ENCODE data around the gene EFNA1. TPM values are rescaled to one million over a fixed set of nuclear protein-coding genes. Genes with fewer than 3 reads are reported as not detected.
"Not testable (repeated sequence)": the region's sequence is repeated elsewhere in the genome, so short reads cannot be mapped to it uniquely, and the experiment has no call there.

Gene EFNA1
- total RNA-seq, 1 experiment from 2014 or later = 25.7 TPM

DNA sequence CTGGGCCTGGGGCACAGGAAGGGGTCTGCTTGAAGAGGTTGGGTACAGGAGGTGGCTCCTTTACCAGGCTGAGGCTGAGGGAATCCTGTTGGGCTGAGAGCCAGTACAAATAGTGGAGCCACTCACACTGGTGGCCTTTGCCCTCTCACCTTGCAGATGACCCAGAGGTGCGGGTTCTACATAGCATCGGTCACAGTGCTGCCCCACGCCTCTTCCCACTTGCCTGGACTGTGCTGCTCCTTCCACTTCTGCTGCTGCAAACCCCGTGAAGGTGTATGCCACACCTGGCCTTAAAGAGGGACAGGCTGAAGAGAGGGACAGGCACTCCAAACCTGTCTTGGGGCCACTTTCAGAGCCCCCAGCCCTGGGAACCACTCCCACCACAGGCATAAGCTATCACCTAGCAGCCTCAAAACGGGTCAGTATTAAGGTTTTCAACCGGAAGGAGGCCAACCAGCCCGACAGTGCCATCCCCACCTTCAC lies 6.2 kb downstream of the EFNA1 start:
- no peak for DNase-seq (ENCODE audit: low read depth, low spot score)
- in situ Hi-C loops (cut with HindIII; ENCODE audit: low pct_unique_long_range_greater_than_20kb, low sequenced_read_pairs) = no loop called here

DNA sequence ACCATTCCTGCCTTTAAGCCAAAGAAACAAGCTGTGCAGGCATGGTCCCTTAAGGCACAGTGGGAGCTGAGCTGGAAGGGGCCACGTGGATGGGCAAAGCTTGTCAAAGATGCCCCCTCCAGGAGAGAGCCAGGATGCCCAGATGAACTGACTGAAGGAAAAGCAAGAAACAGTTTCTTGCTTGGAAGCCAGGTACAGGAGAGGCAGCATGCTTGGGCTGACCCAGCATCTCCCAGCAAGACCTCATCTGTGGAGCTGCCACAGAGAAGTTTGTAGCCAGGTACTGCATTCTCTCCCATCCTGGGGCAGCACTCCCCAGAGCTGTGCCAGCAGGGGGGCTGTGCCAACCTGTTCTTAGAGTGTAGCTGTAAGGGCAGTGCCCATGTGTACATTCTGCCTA lies 6.6 kb downstream of the EFNA1 start:
- in situ Hi-C loops (cut with HindIII; ENCODE audit: low pct_unique_long_range_greater_than_20kb, low sequenced_read_pairs) = no loop called here
- no peak for DNase-seq (ENCODE audit: low read depth, low spot score)

DNA sequence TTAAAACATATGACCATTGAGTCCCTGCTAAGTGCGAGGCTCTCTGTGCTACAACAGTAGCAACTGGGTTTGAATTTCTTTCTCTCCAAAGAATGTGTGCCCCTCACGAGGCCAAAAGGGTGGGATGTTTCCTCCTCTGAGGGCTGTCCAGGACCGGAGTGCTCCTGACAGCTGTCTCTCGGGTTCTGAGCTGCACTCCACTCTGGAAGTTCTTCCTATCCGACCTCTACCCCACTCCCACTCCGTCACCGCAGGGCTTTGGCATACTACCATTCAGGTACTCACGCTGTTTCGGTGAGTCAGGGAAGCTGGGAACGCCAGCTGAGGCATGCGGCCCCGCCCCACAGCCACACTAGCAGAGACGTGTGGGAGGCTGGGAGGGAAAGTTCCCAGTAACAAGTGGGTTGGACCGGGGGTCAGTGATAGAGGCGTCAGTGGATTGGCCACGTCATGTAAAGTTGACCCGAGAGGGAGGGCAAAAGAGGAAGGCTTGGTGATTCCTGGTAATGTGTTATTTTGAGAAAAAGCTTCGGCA lies 7.3 kb downstream of the EFNA1 start:
- DNase-seq (ENCODE audit: low read depth, low spot score) = peak; percentile 71
- in situ Hi-C loops (cut with HindIII; ENCODE audit: low pct_unique_long_range_greater_than_20kb, low sequenced_read_pairs) = no loop called here

DNA sequence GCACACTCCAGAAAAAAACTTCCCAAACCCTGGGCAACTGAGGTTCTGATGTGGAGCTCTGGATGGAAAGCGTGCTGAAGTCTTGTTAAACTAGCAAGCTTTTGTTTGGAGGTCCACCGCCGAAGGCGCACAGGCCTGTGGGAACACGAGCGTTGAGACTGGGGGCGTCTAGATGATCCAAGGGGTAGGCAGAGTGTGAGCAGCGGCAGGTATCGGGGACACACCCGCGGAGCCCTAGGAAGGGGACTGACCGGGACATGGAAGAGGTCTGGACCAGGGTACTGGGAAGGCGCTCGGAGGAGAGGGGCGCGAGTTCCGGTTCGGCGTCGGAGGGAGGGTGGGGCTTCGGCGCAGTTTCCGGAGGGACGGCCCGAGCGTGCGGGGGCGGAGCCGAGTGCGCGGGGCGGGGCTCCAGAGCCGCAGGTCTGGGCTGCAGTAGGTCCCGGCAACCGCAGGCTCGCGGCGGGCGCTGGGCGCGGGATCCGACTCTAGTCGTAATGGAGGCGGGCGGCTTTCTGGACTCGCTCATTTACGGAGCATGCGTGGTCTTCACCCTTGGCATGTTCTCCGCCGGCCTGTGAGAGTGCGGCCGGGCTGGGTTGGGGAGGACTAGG lies 7.8 kb downstream of the EFNA1 start, which contains the start of gene SLC50A1:
Gene SLC50A1 (plus strand): TSS at position 438 of the 614 bp plus-strand sequence. CDS start 60 bp downstream, at position 498.
- in situ Hi-C loops (cut with HindIII; ENCODE audit: low pct_unique_long_range_greater_than_20kb, low sequenced_read_pairs) = no loop called here
- DNase-seq (ENCODE audit: low read depth, low spot score) = peak; percentile 94

DNA sequence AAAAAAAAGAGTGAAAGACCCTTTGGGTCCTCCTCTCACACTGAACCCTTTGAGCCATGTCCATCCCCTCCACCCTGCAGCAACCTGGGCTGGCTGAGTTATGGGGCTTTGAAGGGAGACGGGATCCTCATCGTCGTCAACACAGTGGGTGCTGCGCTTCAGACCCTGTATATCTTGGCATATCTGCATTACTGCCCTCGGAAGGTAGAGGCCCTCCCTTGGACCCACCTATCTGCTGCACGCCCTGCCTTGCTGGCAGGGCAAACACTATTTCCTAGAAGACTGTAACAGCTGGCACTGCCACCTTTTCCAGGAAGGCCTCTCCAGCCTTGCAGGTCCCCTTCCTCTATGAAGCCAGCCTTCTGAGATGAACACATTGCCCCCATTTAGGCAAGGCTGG lies 9.1 kb downstream of the EFNA1 start:
- in situ Hi-C loops (cut with HindIII; ENCODE audit: low pct_unique_long_range_greater_than_20kb, low sequenced_read_pairs) = no loop called here
- no peak for DNase-seq (ENCODE audit: low read depth, low spot score)

DNA sequence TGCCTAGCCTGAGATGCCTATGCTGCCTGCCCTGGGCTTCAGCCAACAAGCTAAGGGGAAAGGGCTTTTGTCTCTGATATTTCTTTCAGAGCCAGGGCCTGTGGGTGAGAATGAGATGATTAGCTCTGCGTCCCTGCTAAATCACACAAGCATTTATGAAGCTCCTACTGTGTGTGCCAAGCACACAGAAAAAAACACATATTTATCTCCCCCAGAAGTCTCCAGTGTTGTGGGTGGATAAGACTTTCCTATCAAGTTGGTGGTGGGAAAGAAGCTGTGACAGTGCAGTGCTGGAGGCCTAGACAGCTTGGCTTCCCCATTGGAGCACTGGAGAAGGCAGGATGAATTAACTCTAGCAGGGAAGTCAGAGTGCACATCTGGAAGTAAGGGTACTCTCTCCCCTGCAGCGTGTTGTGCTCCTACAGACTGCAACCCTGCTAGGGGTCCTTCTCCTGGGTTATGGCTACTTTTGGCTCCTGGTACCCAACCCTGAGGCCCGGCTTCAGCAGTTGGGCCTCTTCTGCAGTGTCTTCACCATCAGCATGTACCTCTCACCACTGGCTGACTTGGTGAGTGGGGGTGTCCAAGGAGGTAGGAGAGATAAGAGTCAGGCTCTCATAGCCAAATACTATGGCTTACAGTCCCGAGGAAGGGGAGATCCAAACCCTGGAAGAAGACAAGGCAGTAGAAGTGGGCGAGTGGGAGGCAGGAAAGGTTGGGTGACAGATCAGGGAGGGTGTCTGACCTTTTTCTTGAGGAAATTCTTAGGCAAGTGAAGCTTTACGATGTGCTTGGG lies 9.7 kb downstream of the EFNA1 start:
- in situ Hi-C loops (cut with HindIII; ENCODE audit: low pct_unique_long_range_greater_than_20kb, low sequenced_read_pairs) = no loop called here
- no peak for DNase-seq (ENCODE audit: low read depth, low spot score)

DNA sequence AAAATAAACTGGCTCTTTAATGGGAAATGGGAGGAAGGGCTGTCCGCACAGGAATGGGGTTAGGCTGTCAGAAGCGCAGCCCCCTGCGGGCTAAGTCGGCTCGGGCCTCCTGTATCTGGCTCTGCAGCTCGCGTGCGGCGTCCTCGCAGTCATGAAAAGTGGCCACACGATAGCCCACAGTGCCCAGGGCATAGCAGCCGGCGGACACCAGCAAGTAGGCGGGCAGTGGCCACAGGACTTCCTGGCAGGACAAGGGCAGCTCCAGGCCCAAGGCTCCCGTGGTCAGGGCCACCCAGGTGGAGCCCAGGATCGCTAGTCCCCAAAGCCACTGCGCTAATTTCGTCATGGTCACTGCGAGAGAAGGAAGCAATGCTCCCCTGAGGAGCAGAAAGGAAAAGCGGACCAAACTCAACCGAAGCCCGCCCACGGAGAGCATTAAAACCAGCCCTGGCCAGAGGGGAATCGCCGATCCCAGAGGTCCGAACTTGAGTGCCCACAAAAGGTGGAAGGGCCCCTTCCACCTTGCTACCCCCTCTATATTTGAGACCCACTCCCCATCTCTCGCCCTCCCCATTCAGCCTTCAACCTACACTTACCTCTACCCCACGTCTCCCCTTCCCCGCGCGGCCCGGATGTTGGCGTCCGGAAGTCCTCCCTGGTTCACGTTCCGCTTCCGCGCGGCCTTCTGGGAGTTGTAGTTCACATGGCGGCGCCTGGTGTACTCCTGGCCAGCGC lies 12.4 kb downstream of the EFNA1 start, which contains the start of gene DPM3:
Gene DPM3 (minus strand): TSS at position 637 of the 735 bp plus-strand sequence. CDS start 291 bp downstream, at position 346.
- peak; percentile 90 for DNase-seq (ENCODE audit: low read depth, low spot score)
- in situ Hi-C loops (cut with HindIII; ENCODE audit: low pct_unique_long_range_greater_than_20kb, low sequenced_read_pairs) = no loop called here

DNA sequence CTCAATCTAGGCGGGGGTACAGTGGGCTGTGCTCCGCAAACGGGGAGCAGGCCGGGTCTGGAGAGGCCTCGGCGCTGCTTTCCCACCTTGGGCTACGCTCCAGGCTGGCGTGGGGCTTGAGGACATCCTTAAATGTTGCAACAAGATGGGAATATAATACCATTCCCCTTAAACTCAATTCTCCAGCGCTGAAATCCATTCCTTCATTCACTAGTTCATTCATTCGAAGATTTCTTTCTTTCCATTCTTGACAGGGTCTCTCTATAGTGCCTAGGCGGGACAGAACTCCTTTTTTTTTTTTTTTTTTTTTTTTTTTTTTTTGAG lies 12.9 kb downstream of the EFNA1 start:
- in situ Hi-C loops (cut with HindIII; ENCODE audit: low pct_unique_long_range_greater_than_20kb, low sequenced_read_pairs) = no loop called here
- DNase-seq (ENCODE audit: low read depth, low spot score) = no peak

DNA sequence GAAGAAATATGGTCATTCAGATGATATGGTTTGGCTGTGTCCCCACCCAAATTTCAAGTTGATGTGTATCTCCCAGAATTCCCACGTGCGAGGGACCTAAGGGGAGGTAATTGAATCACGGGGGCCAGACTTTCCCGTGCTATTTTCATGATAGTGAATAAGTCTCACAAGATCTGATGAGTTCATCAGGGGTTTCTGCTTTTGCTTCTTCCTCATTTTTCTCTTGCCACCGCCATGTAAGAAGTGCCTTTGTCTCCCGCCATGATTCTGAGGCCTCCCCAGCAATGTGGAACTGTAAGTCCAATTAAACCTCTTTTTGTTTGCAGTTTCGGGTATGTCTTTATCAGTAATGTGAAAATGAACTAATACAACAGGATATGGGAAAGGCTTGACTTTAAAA lies 14.1 kb downstream of the EFNA1 start:
- DNase-seq (ENCODE audit: low read depth, low spot score) = no peak
- in situ Hi-C loops (cut with HindIII; ENCODE audit: low pct_unique_long_range_greater_than_20kb, low sequenced_read_pairs) = no loop called here

DNA sequence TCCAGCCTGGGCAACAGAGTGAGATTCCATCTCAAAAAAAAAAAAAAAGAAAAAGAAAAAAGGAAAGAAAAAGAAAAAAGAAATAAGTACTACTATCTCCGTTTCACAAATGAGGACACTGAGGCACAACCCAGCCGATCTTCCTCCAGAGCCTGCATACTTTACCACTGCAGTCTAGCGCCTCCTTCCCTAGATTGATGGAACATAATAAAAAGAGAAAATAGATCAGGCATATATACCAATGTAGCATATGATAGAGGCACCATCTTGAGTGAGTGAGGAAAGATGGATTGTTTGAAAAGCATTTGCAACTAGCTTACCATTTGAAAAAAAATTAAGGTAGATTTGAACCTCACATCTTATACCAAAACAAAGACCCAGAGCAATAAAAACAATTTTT lies 17.8 kb downstream of the EFNA1 start:
- in situ Hi-C loops (cut with HindIII; ENCODE audit: low pct_unique_long_range_greater_than_20kb, low sequenced_read_pairs) = no loop called here

DNA sequence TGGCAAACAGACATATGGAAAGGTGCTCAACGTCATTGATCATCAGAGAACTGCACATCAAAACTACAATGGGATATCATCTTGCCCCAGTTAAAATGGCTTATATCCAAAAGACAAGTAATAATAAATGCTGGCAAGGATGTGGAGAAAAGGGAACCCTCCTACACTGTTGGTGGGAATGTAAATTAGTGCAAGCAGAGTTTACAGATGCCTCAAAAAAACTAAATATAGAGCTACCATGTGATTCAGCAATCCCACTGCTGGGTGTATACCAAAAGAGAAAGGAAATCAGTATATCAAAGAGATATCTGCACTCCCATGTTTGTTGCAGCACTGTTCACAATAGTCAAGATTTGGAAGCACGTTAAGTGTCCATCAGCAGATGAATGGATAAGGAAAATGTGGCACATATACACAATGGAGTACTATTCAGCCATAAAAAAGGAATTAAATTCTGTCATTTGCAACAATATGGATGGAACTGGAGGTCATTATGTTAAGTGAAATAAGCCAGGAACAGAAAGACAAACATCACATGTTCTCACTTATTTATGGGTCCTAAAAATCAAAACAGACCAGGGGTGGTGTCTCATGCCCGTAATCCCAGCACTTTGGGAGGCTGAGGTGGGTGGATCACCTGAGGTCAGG lies 28.4 kb downstream of the EFNA1 start:
- DNase-seq (ENCODE audit: low read depth, low spot score); in situ Hi-C loops (cut with HindIII; ENCODE audit: low pct_unique_long_range_greater_than_20kb, low sequenced_read_pairs): not testable (repeated sequence)

More for the DNA sequence above, 17.8 kb downstream of the EFNA1 start:
- peak; percentile 44 for DNase-seq (ENCODE audit: low read depth, low spot score)

DNA sequence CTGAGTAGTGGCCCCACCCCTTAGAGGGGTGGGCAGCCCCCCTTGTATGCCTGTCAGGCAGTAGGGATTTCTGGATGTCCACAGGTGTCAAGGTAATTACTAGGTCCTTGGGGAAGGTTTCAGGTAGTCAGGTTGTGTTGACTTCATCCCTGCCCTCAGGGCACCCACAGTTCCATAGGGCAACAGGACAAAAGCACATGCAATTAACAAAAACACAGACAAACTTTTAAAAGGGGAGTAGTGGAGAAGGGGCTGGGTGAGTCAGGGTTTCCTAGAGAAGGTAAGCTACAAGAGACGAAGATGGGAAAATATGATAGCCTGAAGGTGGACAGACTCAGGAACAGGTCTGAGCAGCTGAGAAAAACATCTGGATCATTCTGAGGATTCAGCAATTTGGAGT lies 31.3 kb downstream of the EFNA1 start:
- DNase-seq (ENCODE audit: low read depth, low spot score) = no peak
- in situ Hi-C loops (cut with HindIII; ENCODE audit: low pct_unique_long_range_greater_than_20kb, low sequenced_read_pairs) = no loop called here

DNA sequence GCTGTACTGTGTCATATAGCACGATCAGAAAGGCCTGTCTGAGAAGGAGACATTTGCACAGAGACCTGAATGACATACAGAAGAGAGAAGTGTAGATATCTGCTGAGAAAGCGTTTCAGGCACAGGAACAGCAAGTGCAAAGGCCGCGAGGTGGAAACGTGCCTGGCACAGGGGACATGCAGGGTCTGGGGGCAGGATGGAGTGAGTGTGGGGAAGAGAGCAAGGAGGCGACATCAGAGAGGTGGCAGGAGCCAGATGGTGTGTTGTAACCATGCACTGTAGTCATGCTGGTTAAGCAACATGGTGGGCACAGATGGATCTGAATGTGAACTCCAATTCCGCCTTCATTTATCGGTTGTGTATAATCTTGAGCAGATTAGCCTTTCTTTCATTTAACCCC lies 32.5 kb downstream of the EFNA1 start:
- no peak for DNase-seq (ENCODE audit: low read depth, low spot score)
- in situ Hi-C loops (cut with HindIII; ENCODE audit: low pct_unique_long_range_greater_than_20kb, low sequenced_read_pairs) = no loop called here

DNA sequence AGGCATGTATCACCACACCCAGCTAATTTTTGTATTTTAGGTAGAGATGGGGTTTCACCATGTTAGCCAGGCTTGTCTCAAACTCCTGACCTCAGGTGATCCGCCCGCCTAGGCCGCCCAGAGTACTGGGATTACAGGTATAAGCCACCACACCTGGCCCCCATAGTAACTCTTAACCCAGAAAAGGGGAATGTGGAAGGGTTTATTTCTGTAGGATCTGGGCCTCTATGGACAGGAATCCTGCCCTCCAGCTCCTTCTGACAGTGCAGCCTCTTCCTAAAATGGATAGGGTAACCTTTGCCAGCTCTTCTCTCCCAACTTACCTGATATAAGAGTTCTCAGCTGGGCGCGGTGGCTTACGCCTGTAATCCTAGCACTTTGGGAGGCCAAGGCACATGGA lies 35.0 kb downstream of the EFNA1 start:
- DNase-seq (ENCODE audit: low read depth, low spot score); in situ Hi-C loops (cut with HindIII; ENCODE audit: low pct_unique_long_range_greater_than_20kb, low sequenced_read_pairs): not testable (repeated sequence)

DNA sequence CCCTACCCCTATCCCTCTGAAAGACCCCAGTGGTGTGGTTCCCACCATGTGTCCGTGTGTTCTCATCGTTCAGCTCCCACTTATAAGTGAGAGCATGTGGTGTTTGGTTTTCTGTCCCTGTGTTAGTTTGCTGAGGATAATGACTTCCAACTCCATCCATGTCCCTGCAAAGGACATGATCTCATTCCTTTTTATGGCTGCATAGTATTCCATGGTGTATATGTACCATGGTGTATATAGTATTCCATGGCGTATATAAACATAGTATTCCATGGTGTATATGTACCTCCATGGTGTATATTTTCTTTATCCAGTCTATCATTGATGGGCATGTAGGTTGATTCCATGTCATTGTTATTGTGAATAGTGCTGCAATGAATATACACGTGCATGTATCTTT lies 36.1 kb downstream of the EFNA1 start:
- DNase-seq (ENCODE audit: low read depth, low spot score); in situ Hi-C loops (cut with HindIII; ENCODE audit: low pct_unique_long_range_greater_than_20kb, low sequenced_read_pairs): not testable (repeated sequence)

DNA sequence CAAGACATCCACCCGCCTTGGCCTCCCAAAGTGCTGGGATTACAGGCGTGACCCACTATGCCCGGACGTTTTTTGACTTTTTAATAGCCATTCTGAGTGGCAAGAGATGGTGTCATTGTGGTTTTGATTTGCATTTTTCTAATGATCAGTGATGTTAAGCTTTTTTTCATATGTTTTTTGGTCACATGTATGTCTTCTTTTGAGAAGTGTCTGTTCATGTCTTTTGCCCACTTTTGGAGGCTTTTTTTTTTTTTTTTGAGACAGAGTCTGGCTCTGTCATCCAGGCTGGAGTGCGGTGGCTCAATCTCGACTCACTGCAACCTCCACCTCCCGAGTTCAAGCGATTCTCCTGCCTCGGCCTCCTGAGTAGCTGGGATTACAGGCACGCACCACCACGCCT lies 36.9 kb downstream of the EFNA1 start:
- DNase-seq (ENCODE audit: low read depth, low spot score); in situ Hi-C loops (cut with HindIII; ENCODE audit: low pct_unique_long_range_greater_than_20kb, low sequenced_read_pairs): not testable (repeated sequence)

DNA sequence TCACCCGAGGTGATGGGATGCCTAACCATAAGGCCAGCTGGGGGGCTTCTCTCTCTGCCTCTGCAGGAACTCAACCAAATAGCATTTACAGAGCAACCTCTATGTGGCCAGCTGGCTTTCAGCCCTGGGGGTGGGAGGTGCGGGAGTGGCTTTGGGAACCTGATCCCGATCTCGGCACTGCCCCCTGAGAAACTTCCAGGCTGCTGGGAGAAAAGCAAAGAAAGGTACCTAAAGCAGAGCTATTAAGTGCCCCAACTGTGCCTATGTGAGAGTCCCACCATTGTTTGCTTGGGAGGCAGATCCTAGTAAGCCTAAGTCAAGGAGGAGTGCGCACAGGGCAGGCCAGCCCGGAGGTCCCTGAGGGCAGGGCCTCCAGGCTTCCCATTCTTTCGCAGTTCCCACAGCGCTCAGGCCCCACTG lies 38.4 kb downstream of the EFNA1 start:
- in situ Hi-C loops (cut with HindIII; ENCODE audit: low pct_unique_long_range_greater_than_20kb, low sequenced_read_pairs) = no loop called here
- DNase-seq (ENCODE audit: low read depth, low spot score) = no peak

Measured in SK-MEL-5 (cell line).